Adrenal gland (tissue), 12 donors: Measurements from ENCODE around the gene LCN15. TPM values are rescaled to one million over a fixed set of nuclear protein-coding genes. Genes with fewer than 3 reads are reported as not detected.
"Not testable (repeated sequence)": the region's sequence is repeated elsewhere in the genome, so short reads cannot be mapped to it uniquely, and the experiment has no call there.

ENCODE experiments used
- DNase-seq, 7 donors: peaks; one replicate each; pipeline ENCODE4 v3.0.0-alpha.2; 2019 to 2020
- H3K27ac ChIP-seq, 5 donors: fragments of 200-600 bp; sonication (generic) in 4 of 5; 1 replicate in 3 of 5; 2 replicates in 2 of 5; pipeline versions ENCODE4 v1.5.1 to v1.8.0; 2016 to 2020; ENCODE audit warnings: mild to moderate bottlenecking in 1 of 5
- H3K27me3 ChIP-seq: fragments of 200-600 bp; 2 replicates; pipeline ENCODE4 v1.8.0; 2021
- H3K36me3 ChIP-seq, 2 donors: fragments of 200-600 bp; replicated peaks in 1 of 2; 1 replicate in 1 of 2; 2 replicates in 1 of 2; pipeline versions ENCODE4 v1.5.1 to v1.8.0; 2018 to 2022
- H3K4me1 ChIP-seq, 2 donors: fragments of 200-600 bp; replicated peaks in 1 of 2; 1 replicate in 1 of 2; 2 replicates in 1 of 2; pipeline versions ENCODE4 v1.5.1 to v1.8.0; 2018 to 2021
- H3K4me3 ChIP-seq, 4 donors: fragments of 200-600 bp; sonication (generic) in 3 of 4; one replicate each; pipeline ENCODE4 v1.5.1; 2016 to 2018
- H3K9me3 ChIP-seq, 3 donors: fragments of 200-600 bp; sonication (generic) in 1 of 3; replicated peaks in 1 of 3; 1 replicate in 2 of 3; 2 replicates in 1 of 3; pipeline versions ENCODE4 v1.5.1 to v1.8.0; 2016 to 2021
- CTCF ChIP-seq, 6 experiments: fragments of 450-650 bp in 4 of 6; fragments of 200-600 bp in 2 of 6; sonication (generic) in 1 of 6; IDR thresholded peaks; 1 replicate in 5 of 6; 2 replicates in 1 of 6; pipeline versions ENCODE4 v1.5.1 to v1.8.0; 2016 to 2021; ENCODE audit warnings: antibody characterized with exemption in 6 of 6, mild to moderate bottlenecking in 2 of 6, moderate library complexity in 1 of 6
- POLR2A ChIP-seq, 2 donors: fragments of 450-650 bp; IDR thresholded peaks; one replicate each; pipeline ENCODE4 v1.6.1; 2017; ENCODE audit warnings: antibody characterized with exemption in 2 of 2, mild to moderate bottlenecking in 2 of 2, moderate library complexity in 1 of 2
- WGBS, 4 donors: extraction: QIAGEN DNeasy Blood & Tissue Kit in 2 of 4; methylation state at CpG; one replicate each; pipeline versions ENCODE4 v1.1.5 to v1.1.7; 2013 to 2017; 5-methylcytosine and 5-hydroxymethylcytosine counted together
- intact Hi-C, 2 donors: fragments of 100-400 bp; cut with DNase I; formaldehyde crosslinking; loops; one replicate each; pipeline versions ENCODE4 v1.14.1 to v1.15.0; 2022 to 2023
- polyA plus RNA-seq, 3 donors: library from polyadenylated mRNA; stranded (reverse); fragments of 200-250 nt in 2 of 3; fragments of 350-450 nt in 1 of 3; fragmentation: Illumina TruSeq in 1 of 3; extraction: RNeasy Lipid Tissue Mini Kit (QIAGEN cat#74804) in 1 of 3; gene quantifications; one replicate each; pipeline ENCODE4 v1.2.3, GENCODE V29; 2013 to 2014
- total RNA-seq, 9 donors: library from RNA; depleted of rRNA in 4 of 9; stranded (reverse); fragments of >200 nt in 4 of 9; fragments of 120-200 nt in 1 of 9; fragmentation: NEBNext Ultra II Directional in 1 of 9; extraction: Animal tissue kit (Norgen Biotek cat#: 25700) in 1 of 9; gene quantifications; one replicate each; pipeline versions ENCODE4 v1.1.0 to v1.2.4, GENCODE V29; 2013 to 2023
- donor health status: healthy with polysubstance abuse.
- donor health status: Bipolar disorder and iron deficiency.
- donor health status: DM: yes; HTN: yes; CAD: no.
- donor health status: DM: no; HTN: no; CAD: no.
- donor health status: DM: no; HTN: no; CAD: no.
- donor health status: DM: yes; HTN: yes; CAD: no.

Gene LCN15
- total and polyA plus RNA-seq, 12 donors: not detected

GRCh38 chr9:136756134-136756438 lies 8.2 kb downstream of the LCN15 start:
- TF ChIP-seq POLR2A (IDR thresholded peaks at IDR 0.05): no peak
- no peak for TF ChIP-seq CTCF (IDR thresholded peaks at IDR 0.05)
- Histone ChIP-seq H3K4me1 (no peaks in the 10 kb centered on the region), H3K4me3 (no peak overlapping the region), H3K27me3 (no peaks in the 10 kb centered on the region), H3K36me3 (no peaks in the 10 kb centered on the region), H3K27ac (no peak overlapping the region), H3K9me3 (no peaks in the 10 kb centered on the region)
- intact Hi-C loops: no loop called here
- DNase-seq: no peak
- 83 to 98% (median 91%) methylated on average over 4 of the region's 4 CpGs for WGBS, 4 donors

- DNase-seq, H3K9me3 ChIP-seq, H3K27ac ChIP-seq, H3K4me1 ChIP-seq, H3K4me3 ChIP-seq, intact Hi-C loops, H3K27me3 ChIP-seq, H3K36me3 ChIP-seq: not testable (repeated sequence)
- 79 to 92% (median 87%) methylated on average over 10 to 22 of the region's 22 CpGs for WGBS, 4 donors
Observed at GRCh38 chr9:136755302-136756133, 8.8 kb downstream of the LCN15 start.

GRCh38 chr9:136754626-136755301 lies 9.6 kb downstream of the LCN15 start:
- H3K36me3 ChIP-seq: no peaks in the 10 kb centered on the region
- H3K27ac ChIP-seq: no peak overlapping the region
- intact Hi-C loops: no loop called here
- no peak overlapping the region for H3K4me3 ChIP-seq
- H3K27me3 ChIP-seq: no peaks in the 10 kb centered on the region
- H3K9me3 ChIP-seq: no peaks in the 10 kb centered on the region
- no peak for TF ChIP-seq POLR2A (IDR thresholded peaks at IDR 0.05)
- no peak for TF ChIP-seq CTCF (IDR thresholded peaks at IDR 0.05)
- WGBS, 4 donors: 79 to 96% (median 86%) methylated on average over 7 to 24 of the region's 24 CpGs
- no peaks in the 10 kb centered on the region for H3K4me1 ChIP-seq
- DNase-seq: no peak

- no peak overlapping the region for H3K27ac ChIP-seq
- no peaks in the 10 kb centered on the region for H3K27me3 ChIP-seq
- H3K4me1 ChIP-seq: peaks cover 1 to 2% of the 10 kb centered on the region in 2 donors
- WGBS, 4 donors: 71 to 80% (median 76%) methylated on average over 10 to 17 of the region's 17 CpGs
- TF ChIP-seq CTCF (IDR thresholded peaks at IDR 0.05) (no peak), POLR2A (IDR thresholded peaks at IDR 0.05) (no peak)
- H3K9me3 ChIP-seq: no peaks in the 10 kb centered on the region
- intact Hi-C loops: no loop called here
- H3K36me3 ChIP-seq: no peaks in the 10 kb centered on the region
- DNase-seq: no peak
- no peak overlapping the region for H3K4me3 ChIP-seq
Observed at GRCh38 chr9:136754059-136754572, 10.2 kb downstream of the LCN15 start.
